ENCODE measurements around the gene PHF12.

GRCh38 chr17:28900986-28901726 lies 50.2 kb downstream of the PHF12 start:
- TF ChIP-seq POLR2A (IDR thresholded peaks at IDR 0.05; ENCODE audit: borderline replicate concordance, extremely low read depth, insufficient read depth, insufficient read length) (no peak), CTCF (IDR thresholded peaks at IDR 0.05 in 2 of 3, conservative IDR thresholded peaks at IDR 0.05 in 1 of 3; ENCODE audit: borderline replicate concordance in 1 of 3, insufficient read depth in 1 of 3, low read depth in 2 of 3, low read length in 2 of 3) (no peak), FOSL1 (IDR thresholded peaks at IDR 0.05; ENCODE audit: low read depth) (no peak), CEBPB (IDR thresholded peaks at IDR 0.05; ENCODE audit: low read depth) (no peak), ELF1 (IDR thresholded peaks at IDR 0.05; ENCODE audit: borderline replicate concordance, low read depth) (no peak), MAX (IDR thresholded peaks at IDR 0.05) (no peak), POLR2AphosphoS5 (IDR thresholded peaks at IDR 0.05; ENCODE audit: low read depth, low read length) (no peak), EGR1 (IDR thresholded peaks at IDR 0.05; ENCODE audit: low read depth) (no peak), ZNF274 (IDR thresholded peaks at IDR 0.05; ENCODE audit: low read depth, low read length) (no peak), EZH2 (IDR thresholded peaks at IDR 0.05) (no peak), SIN3A (IDR thresholded peaks at IDR 0.05; ENCODE audit: low read depth) (no peak)
